ENCODE data around the gene FGD4.

Gene FGD4

DNA sequence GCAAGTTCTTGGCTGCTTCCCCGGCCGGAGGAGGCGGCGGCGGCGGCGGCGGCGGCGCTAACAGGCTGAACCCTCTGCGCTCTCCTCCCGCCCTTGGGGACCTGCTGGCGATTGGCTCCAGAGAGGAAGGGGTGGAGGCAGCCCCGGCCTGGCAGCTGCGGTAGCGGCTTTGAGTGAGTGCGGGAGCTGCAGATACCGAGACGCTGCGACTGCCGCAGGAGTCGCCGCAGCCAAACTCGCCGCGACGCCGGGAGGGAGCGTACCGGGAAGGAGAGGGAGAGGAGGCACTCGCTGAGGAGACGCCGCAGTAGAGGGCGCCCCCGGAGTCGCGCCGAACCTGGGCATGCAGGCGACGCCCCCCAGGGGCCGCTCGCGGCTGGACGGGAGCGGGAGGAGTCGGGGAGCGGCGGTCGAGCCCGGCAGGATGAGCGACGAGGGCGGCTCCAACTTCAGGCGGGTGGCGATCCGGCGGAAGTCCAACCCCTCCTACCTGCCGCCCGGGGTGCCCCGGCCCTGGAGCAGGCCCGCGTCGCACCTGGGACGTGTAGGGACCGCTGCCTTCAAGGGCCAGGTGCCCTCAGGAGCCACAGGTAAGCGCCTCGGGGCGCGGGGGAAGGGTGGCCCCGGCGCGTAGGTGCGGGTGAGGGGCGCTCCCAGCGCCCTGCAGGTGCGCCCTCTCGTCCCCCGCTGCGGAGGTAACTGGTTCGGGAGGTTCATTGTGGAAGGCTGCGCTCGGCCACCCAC lies at the start of gene FGD4:
Gene FGD4 (plus strand): TSS at position 189 of the 744 bp plus-strand sequence.
- DNase-seq, result peak; percentile 91

DNA sequence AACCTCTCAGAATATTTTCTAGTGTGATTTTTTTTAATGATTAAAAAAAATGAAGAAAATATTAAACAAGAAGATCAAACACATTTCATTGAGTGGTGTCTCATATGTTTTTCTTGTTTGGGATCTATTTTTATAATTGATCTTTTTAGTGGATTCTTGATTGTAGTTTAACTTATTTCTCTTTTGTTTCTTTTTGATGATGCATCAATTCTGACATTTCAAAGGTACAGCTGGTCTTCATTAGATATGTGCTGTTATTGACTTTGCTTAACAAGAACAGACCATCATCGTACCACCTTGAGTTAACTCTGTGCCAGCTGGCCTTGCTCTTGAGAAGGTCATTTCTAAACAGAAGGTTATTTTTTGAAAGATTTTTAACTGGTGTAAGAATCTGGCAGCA lies 45.8 kb upstream of the FGD4 start:
- DNase-seq, result peak; percentile 72

DNA sequence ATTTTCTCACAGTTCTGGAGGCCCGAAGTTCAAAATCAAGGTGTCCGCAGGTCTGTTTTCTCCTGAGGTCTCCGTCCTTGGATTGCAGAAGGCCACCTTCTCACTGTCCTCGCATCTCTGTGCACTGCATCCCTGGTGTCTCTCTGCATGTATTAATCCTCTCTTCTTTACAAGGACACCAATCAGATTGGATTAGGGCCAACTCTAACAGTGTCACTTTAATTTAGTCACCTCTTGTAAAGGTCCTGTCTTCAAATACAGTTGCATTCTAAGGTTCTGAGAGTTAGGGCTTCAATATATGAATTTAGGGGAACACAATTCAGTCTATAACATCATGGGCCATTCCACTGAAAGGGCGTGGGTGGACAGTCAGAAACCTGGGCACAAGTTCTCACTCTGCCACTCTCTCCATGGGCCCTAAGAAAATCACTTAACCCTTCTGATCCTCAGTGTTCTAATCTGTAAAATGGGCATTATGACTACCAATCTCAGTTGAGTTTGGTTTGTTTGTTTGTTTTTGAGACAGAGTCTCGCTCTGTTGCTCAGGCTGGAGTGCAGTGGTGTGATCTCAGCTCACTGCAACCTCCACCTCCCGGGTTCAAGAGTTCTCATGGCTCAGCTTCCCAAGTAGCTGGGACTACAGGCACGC lies 41.6 kb upstream of the FGD4 start:
- DNase-seq, result no peak

GRCh38 chr12:32360956-32361355 lies 38.4 kb upstream of the FGD4 start:
- no peak for DNase-seq

DNA sequence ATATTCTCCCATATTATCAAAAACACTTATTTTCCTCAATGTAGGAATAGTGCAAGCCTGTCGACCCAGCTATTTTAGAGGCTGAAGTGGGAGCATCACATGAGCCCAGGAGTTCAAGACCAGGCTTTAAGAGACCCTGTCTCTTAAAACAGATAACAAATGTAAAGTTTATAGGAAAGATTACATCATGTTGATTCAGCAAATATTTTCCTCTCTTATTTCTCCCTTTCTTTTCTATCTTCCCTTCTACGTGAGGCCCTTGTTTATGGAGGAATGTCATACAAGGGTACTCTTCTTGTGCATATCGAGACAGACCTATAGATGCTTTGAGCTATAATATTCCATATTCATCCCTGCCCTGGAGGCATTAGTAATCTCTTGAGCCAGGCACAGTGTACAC lies 36.5 kb upstream of the FGD4 start:
- no peak for DNase-seq

GRCh38 chr12:32365473-32366064 lies 33.8 kb upstream of the FGD4 start:
- DNase-seq, result peak; percentile 82

DNA sequence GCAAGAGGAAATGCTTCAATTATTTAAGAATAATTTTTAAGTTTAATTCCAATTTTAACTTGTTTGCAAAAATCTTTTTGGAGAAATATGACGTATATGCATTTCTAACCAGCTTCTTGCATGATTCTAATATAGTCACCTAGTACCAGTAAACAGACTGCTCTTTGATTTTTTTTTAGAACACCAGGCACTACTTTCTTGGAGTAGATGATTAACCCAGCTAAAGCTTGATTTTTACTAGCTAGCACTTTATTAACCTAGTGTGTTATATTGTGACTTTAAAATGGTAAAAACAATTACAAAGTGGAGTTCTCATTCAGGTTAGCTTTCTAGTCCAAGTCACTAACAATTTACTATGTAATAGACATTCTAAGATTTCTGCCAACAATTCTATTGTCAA lies 32.6 kb upstream of the FGD4 start:
- DNase-seq, result no peak

DNA sequence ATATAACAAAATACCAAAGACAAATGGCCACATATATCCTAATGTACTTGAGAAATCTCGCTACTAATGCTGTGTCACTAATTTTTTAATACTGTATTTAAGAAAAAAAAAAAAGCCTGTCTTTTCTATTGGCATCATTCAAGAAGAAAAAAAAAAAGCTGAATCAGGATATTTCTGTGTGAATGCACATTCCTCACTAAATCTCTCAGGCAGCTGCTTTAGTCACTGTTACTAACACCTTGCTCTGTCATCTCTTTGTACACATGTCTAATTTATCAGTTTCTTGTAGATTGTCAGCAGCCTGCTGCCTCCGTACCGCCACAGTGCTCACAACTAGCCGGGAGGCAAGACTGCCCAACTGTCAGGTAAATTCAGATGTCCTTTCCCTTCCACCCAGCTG lies 32.0 kb upstream of the FGD4 start:
- peak; percentile 98 for DNase-seq

- DNase-seq, result peak; percentile 46
These were observed 30.2 kb upstream of the FGD4 start for GRCh38 chr12:32369202-32369601.

- no peak for DNase-seq
These were observed 21.9 kb upstream of the FGD4 start for GRCh38 chr12:32377344-32378055.

DNA sequence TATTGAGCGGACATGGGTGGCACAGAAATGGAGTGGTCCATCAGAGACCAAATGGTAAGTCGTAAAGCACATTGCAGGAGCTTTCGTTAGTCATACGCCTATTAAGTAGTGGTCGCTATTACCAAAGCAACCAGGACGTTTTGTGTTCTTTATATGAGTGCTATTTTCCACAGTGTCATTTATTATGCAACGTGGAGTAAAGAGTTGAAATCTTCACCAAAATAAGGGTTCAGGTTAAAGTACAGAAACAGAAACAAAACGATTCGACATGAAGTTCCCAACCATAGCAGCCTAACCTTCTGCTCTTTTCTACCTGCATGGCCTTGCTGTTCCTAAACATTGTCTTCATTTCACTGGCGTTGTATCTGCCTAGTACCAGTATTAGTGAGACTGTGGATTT lies 20.1 kb upstream of the FGD4 start:
- DNase-seq, result no peak

- no peak for DNase-seq
These were observed 19.7 kb upstream of the FGD4 start for GRCh38 chr12:32379667-32380066.

DNA sequence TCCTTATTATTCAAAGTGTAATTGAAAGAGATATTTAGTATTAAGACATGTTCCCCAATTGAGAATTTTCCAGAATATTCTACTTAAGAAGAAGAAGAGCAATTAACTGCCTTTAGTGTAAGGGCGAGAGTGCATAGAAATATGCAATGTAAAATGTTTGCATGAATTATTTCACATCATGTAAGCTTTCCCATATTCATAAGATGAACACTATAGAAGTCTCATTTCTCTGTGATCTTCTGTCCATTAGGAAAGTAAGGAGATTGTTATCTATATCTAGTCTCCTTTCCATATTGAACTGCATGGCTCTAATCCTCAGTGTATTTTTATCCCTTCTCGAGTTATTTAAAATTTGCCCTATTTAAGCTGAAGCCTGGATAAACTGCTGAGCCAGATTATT lies 17.1 kb upstream of the FGD4 start:
- DNase-seq, result no peak

GRCh38 chr12:32390572-32391219 lies 8.7 kb upstream of the FGD4 start:
- DNase-seq, result peak; percentile 65

GRCh38 chr12:32395026-32395425 lies 4.3 kb upstream of the FGD4 start:
- peak; percentile 44 for DNase-seq

- no peak for DNase-seq
These were observed 1.7 kb upstream of the FGD4 start for GRCh38 chr12:32397696-32398095.

- DNase-seq, result no peak
These were observed 1.2 kb upstream of the FGD4 start for GRCh38 chr12:32398181-32398580.

GRCh38 chr12:32398816-32399369 lies 465 bp upstream of the FGD4 start:
- DNase-seq, result no peak

DNA sequence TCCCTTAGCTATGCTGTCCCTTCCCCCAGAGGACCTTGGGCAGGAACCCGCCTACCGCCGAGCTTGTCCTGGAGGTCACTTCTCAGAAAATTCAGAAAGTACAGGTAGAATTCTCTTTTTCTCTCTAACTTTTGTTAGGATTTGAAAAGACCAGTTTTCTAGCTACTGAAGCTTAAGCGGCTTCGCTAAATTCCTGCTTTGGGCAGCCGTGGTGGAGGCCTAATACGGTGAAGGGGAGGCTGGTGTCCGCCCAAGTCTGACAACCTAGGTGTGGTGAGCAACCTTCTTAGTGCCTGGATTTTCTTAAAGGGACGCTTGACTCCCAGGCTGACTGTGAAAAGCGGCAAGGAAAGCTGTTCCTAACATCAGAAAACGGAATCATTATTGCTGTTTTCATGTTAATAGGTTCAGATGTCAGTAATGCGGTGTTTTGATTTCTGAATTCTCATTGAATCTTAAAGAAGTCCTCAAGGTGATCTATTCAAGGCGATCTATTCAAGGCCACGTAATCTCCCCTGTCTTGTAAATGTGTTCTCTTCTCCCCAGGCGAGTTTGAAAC lies 835 bp downstream of the FGD4 start:
- DNase-seq, result peak; percentile 34

DNA sequence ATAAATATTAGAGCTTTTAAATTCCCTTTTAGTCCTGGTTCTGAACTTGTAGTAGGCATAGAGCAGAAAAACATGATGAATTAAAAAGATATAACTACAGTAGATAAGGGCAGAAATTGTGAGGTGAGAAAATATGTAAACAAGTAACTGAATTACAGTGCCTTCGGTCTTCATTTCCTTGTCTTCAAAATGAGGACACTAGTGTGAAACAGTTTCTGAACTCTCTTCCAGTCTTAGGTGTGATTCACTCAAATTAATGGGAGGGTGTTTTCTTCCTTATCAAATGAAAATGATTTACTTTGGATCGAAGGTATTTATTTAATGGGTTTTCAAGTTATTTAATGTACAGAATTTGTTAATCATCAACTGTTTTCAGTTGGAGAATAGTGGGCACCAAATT lies 1.5 kb downstream of the FGD4 start:
- DNase-seq, result no peak

DNA sequence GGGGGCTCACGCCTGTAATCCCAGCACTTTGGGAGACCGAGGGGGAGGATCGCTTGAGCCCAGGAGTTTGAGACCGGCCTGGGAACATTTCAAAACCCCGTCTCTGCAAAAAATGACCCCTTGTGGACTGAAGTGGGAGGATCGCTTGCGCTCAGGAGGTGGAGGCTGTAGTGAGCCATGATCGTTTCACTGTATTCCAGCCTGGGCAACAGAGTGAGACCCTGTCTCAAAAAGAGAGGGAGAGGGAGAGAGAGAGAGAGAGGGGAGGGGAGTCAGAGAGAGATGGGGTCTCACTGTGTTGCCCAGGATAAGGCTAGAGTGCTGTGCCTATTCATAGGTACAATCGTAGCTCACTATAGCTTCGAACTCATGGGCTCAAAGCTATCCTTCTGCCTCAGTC lies 2.8 kb downstream of the FGD4 start:
- no peak for DNase-seq

- DNase-seq, result no peak
These were observed 3.6 kb downstream of the FGD4 start for GRCh38 chr12:32402946-32403345.

GRCh38 chr12:32407795-32408194 lies 8.4 kb downstream of the FGD4 start:
- DNase-seq, result no peak

Data from NCI-H2171 treated with DMSO at 0.1 percent for 48 hours (cell line).